ENCODE measurements around the gene EWSR1. TPM values are rescaled to one million over a fixed set of nuclear protein-coding genes. Genes with fewer than 3 reads are reported as not detected.

EWSR1 gene
- total and polyA plus RNA-seq, 2 experiments from 2014 or later, result 391 to 427 TPM

- Histone ChIP-seq H3F3A (replicated peaks; ENCODE audit: low read depth) (peaks cover 22% of the 10 kb centered on the region), H3K4me2 (no peak overlapping the region), H3K9me2 (ENCODE audit: insufficient read depth) (no peaks in the 10 kb centered on the region), H3K4me1 (ENCODE audit: insufficient read depth) (peaks cover 6% of the 10 kb centered on the region; the same call in 1 of the 2 replicates), H2AFZ (no peak overlapping the region), H3K79me2 (replicated peaks; ENCODE audit: insufficient read depth) (no peaks in the 10 kb centered on the region), H3K4me3 (no peak overlapping the region), H3K27ac (ENCODE audit: low read depth) (no peak overlapping the region), H3K27me3 (ENCODE audit: insufficient read depth) (peaks cover 34% of the 10 kb centered on the region), H4K20me1 (replicated peaks; ENCODE audit: insufficient read depth) (peaks cover 9% of the 10 kb centered on the region), H3K36me3 (ENCODE audit: insufficient read depth) (no peaks in the 10 kb centered on the region)
- no peak for TF ChIP-seq STAT1 (IDR thresholded peaks at IDR 0.05; ENCODE audit: unreplicated experiment)
- TF ChIP-seq NANOG (IDR thresholded peaks at IDR 0.05; ENCODE audit: borderline replicate concordance), result no peak
- no peak for TF ChIP-seq ZNF114 (CRISPR knock-in tag; IDR thresholded peaks at IDR 0.05)
- TF ChIP-seq EZH2phosphoT487 (IDR thresholded peaks at IDR 0.05; ENCODE audit: unreplicated experiment), result no peak
- no peak for TF ChIP-seq JUNB (IDR thresholded peaks at IDR 0.05; ENCODE audit: unreplicated experiment)
- TF ChIP-seq REST (IDR thresholded peaks at IDR 0.05; ENCODE audit: unreplicated experiment), result no peak
- TF ChIP-seq ZNF462 (CRISPR knock-in tag; IDR thresholded peaks at IDR 0.05), result no peak
- no peak for TF ChIP-seq ZNF331 (CRISPR knock-in tag; IDR thresholded peaks at IDR 0.05; ENCODE audit: low read depth)
- no peak for TF ChIP-seq CREB1 (CRISPR knock-in tag; IDR thresholded peaks at IDR 0.05; ENCODE audit: low read depth)
- no peak for TF ChIP-seq EZH2 (IDR thresholded peaks at IDR 0.05; ENCODE audit: low read depth, unreplicated experiment)
- no peak for TF ChIP-seq ETS1 (IDR thresholded peaks at IDR 0.05)
- no peak for TF ChIP-seq CTCF (conservative IDR thresholded peaks at IDR 0.05; ENCODE audit: low read depth in 2 of 2)
- no peak for TF ChIP-seq POLR2AphosphoS5 (IDR thresholded peaks at IDR 0.05; ENCODE audit: low read depth)
- Mint-ChIP-seq H3K9me3 (peaks cover 14% of the 10 kb centered on the region), H3K36me3 (ENCODE audit: low read depth) (peaks cover 7% of the 10 kb centered on the region; the same call in 1 of the 3 replicates), H3K27ac (no peak overlapping the region), H3K4me1 (peaks cover 30% of the 10 kb centered on the region), H3K4me3 (no peak overlapping the region), H3K27me3 (ENCODE audit: insufficient read depth, low read depth, poor library complexity) (peaks cover 29% of the 10 kb centered on the region)
- ATAC-seq (peak; percentile 1; the same call in 2 of the 3 replicates), DNase-seq (ENCODE audit: low spot score) (peak; percentile 82)
Observed at GRCh38 chr22:29310863-29311339, 42.8 kb downstream of the EWSR1 start.

Measured in GM23338 (cell line).